GM21381 (cell line): ENCODE results near the gene RAC2.

ENCODE experiments used
- ATAC-seq: cut with Tn5 transposase; IDR thresholded peaks from one replicate; pipeline ENCODE4 v1.9.1; 2021; ENCODE audit warnings: mild to moderate bottlenecking, moderate library complexity; ENCODE audit not compliant: unreplicated experiment

The RAC2 gene

DNA sequence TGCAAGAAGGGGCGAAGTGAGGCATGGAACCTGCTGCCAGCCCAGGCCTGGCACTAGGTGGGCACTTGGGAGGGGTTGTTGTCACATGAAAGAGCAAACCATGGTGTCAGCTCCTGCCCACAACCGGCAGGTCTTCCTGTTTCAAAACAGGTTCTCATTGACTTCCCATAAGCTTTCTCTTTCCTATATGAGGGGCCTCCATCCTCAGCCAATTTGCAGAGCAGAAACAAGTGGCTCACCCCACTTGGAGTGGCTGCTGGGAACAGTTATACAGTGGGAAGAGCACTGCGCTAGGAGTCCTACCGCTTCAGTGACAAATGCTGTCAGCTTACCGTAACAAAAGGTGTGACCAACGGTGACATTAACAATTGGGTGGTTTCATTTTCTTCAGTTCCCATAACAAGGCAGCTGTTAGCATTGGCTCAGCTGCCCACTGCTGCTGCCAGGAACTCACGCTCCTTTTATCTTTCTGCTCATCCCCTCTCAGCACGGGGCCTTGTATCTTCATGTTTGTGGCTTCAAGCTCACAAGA is 21.6 kb downstream of the RAC2 start:
- ATAC-seq, result no peak

DNA sequence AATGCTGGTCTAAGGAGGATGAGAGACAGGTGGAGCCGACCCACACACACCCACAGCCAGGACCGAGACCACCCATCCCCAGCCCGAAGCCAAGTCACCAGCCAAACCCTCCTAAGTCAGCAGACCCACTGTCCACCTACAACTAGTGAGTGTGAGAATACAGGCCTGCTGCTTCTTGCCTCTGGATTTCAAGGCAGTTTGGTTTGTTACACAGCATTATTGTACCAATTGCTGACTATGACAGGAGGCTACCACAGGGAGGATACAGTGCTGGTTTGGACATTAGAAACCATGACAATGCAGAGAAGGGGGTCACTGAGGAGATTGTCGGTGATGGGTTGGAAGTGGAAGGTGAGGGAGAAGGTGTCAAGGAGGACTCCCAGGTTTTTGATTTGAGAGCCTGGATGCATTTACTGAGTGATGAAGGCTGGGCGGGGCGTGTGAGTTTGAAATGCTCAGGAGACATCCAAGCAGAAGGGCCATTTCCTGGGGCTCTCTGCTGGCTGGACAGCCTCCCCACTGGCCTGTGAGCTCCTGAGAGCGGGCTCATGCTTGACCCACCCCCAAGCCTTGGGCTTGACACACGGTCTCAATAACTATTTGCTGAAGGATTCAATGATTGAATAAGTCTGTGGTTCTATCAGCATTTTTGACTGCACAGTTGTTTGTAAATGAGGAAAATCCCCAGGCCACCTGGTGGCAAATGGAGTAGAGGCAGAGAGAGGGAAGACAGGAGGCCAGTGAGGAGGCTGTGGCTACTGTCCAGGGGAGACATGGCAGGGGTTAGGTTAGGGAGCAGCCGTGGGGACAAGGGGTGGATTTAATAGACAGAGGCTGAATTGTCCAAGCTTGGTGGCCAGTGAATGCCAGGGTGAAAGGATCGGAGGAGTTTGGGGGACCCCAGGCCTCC is 22.4 kb downstream of the RAC2 start:
- no peak for ATAC-seq

- ATAC-seq, result no peak
Observed at GRCh38 chr22:37220543-37220981, 23.5 kb downstream of the RAC2 start.

GRCh38 chr22:37219533-37219932 is 24.5 kb downstream of the RAC2 start:
- peak; percentile 6 for ATAC-seq

DNA sequence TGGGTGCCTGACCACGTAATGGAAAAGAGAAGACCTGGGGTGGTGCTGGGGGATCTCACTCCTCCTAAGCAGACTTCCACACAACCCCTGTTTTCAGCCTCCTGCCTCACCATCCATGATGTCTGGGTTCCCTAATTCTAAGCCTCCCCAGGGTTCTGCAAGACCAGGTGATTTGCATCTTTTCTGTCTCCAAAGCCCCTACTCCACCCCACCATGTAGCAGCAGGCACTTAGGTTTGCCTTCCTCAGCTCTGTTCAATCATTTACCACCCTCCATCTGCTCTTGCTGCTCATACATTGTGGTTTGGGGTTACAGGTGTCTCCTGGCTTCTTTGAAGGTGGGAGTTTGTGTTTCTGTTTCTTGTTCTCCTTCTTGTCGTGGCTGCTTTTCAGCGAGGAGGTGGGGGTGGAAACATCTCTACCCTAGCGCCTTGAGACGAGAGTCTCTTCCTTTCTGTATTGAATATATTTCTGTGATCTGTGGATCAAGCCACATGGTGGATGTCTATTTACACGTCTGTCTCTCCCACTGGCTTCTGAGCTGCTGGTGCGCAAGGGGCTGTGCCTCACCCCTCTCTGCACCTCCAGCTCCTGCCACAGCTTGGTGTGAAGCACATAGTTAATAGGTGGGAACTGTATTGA is 25.2 kb downstream of the RAC2 start:
- peak; percentile 62 for ATAC-seq

GRCh38 chr22:37218399-37218770 is 25.7 kb downstream of the RAC2 start:
- ATAC-seq, result no peak

DNA sequence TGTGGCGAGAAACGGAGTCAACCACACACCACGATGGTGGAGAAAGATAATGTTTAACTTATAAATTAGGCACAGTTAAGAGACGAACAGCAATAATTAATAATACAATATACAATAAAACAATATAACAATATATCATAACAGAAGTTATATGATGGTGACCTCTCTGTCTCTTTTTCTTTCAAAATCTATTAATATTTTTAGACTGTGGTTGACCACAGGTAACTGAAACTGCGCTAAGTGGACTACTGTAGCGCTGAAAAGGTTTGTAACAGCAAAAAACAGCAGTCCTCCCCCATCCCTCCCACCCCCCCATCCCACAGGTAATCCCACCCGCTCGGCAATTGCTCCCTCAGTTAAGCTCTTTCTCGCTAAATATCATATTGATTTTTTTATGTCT is 28.2 kb downstream of the RAC2 start:
- ATAC-seq, result no peak

GRCh38 chr22:37214731-37215030 is 29.4 kb downstream of the RAC2 start:
- ATAC-seq, result no peak

GRCh38 chr22:37213941-37214730 is 29.9 kb downstream of the RAC2 start:
- no peak for ATAC-seq

DNA sequence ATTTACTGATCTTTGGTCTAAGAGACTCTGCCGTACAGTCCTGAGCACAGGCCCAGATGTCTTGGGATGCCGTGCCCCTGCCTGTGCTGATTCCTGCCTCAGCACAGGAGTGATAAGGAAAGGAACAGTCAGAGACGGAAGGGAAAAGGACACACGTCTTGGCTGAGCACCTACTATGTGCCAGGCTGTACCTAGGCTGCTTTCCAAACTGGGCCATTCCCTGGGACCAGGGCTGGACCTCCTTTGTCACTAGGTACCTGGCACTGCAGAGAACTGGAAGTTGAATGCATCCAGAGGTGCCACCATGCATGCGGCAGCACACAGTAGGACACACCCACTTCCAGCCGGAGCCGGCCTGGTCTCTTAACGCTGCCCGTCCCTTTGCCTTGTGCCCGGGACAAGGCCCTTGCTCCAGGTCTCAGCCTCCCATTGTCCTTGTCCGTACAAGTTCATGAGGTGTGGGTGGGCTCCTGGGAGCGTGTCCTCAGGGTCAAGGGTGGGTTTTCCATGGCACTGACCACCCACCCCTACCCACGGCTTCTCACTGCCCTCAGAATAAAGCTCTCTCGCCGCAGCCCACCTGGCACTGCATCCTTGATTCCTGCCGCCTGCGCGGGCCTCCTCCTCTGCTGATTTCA is 30.7 kb downstream of the RAC2 start:
- no peak for ATAC-seq

- ATAC-seq, result no peak
Observed at GRCh38 chr22:37212174-37212906, 31.7 kb downstream of the RAC2 start, which contains the start of gene SSTR3. Gene SSTR3 (minus strand): TSS chr22:37212477. CDS start chr22:37207803, 4,674 bp downstream.

GRCh38 chr22:37211866-37212173 is 32.2 kb downstream of the RAC2 start:
- no peak for ATAC-seq

GRCh38 chr22:37211075-37211865 is 32.8 kb downstream of the RAC2 start:
- no peak for ATAC-seq

DNA sequence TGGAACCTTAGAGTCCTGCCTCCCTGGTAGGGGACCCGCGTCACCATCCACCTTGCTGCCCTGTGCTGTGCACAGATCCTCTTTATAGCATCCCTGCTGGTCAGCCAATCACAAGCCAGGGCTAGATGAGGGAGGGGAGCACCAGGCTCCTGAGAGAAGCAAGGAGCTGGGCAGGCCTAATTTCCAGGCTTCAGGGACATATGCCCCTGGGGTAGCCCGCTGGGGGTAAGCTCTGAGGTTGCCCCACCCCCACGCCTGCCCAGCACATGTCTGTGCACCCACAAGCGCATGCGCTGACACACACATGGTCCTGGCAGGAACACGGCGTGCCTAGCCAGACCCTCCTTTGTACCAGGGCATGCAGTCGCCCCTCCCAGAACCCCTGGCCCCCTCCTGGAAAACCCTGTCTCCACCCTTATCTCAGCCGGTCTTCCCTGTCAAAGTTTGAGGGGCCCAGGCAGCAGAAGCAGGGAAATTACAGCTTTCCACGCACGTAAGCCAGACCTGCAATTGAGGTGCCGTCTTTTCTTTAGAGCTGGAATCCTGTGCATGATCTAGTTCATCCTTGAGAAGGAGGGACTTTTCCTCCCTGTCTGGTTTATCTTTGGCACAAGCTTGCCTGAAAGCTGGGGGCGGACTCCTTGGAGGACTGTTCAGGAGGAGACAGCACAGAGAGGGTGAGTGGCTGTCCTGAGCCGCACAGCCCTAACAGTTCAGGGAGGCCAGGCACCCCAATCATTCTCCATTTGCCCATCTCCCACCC is 33.8 kb downstream of the RAC2 start:
- no peak for ATAC-seq

DNA sequence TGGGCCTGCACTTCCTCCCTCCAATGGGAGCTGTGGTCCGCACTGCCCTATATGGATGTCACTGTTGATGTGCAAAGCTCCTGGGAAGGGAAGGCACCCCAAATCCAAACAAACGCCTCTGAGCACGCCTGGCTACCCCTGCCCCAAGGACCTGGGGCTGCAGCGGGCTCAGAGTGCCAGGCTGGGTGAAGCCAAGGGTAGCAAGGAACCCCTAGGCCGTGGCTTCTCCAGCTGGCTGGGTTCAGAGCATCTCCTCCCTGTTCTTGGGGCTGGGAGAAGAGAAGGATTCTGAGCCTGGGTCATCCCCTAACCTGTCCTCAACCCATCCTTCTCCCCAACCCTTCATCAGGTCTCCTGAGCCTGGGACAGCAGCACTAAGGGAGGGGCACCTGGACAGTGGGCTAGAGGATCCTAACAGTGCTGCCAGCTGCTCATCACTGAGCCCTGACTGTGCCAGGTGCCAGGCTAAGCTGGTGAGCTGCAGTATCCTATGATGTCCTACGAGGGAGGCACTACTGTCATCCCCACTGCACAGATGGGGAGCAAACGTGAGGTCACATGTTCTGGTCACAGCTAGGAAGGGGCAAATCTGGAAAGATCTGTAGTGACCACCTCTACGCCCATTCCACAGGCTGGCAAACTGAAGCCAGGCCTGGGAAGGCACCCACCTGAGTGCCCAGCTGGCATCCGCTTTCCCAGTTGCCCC is 34.8 kb downstream of the RAC2 start:
- no peak for ATAC-seq

DNA sequence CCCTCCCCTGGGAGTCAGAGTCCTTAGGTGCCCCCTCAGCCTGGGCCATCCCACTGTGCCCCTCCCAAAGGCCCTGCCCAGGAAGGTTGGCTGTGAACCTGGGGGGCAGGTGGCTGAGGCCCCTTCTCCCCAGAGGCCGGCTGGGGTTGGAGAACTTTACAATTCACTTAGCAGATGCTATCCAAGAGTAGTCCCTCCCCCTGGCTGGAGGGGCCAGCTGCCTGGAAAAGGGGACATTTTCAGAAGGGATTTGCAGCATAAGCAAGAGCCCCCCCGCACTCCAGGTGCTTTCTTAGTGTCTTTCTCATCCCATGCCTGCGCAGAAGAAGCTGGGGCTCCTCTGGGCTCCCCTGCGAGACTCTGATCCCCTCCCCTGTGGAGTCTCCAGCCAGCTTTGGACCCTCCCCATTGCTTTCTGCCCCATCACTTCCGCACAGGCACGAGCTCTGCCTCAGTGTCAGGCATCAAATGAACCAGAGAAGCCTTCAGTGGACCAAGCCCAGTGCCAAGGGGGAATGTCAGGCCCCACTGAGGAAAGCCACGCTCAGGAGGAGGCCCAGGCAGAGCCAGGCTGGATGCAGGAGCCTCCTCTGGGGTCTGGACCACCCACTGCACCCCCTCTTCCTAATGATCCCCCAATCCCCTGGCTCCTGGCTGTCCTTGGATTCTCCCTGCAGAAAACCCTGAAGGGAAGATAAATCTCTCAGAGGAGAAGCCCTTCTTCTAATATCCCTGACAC is 35.5 kb downstream of the RAC2 start:
- no peak for ATAC-seq

DNA sequence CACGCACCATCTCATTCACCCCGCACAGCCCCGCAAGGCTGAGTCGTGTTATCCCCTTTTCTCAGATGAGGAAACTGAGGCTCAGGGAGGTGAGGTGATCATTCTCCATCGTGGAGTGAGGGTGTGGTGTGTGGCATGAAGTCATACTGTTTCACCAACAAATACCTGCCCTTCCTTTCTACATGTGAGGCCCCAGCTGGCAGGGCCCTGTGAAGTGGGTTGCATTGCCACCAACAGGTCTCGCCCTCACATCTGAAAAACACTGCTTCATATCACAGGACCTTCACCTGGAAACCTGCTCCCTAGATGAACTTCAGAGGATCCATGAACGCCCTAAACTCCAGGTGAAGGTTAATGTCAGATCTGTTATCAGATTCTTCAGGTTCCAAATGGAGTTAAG is 36.1 kb downstream of the RAC2 start:
- no peak for ATAC-seq
